Esophagus muscularis mucosa (tissue), 4 donors: ENCODE measurements around the gene PRR5. TPM values are rescaled to one million over a fixed set of nuclear protein-coding genes. Genes with fewer than 3 reads are reported as not detected.
A peak's percentile ranks its signal among the peaks of the same experiment; 100 is the strongest.

ENCODE experiments used
- DNase-seq: peaks from one replicate; pipeline ENCODE4 v3.0.0-alpha.2; 2017; ENCODE audit errors: extremely low spot score
- H3K27ac ChIP-seq, 4 donors: fragments of 200-600 bp; sonication (generic); replicated peaks in 1 of 4; 1 replicate in 3 of 4; 2 replicates in 1 of 4; pipeline ENCODE4 v1.5.1; 2016 to 2019; ENCODE audit warnings: mild to moderate bottlenecking in 1 of 4
- H3K27me3 ChIP-seq, 4 donors: fragments of 200-600 bp; sonication (generic); one replicate each; pipeline versions ENCODE4 v1.5.1 to v1.6.0; 2016 to 2019
- H3K36me3 ChIP-seq, 4 donors: fragments of 200-600 bp; sonication (generic); one replicate each; pipeline ENCODE4 v1.5.1; 2016 to 2019
- H3K4me1 ChIP-seq, 4 donors: fragments of 200-600 bp; sonication (generic); one replicate each; pipeline ENCODE4 v1.5.1; 2016 to 2019
- H3K4me3 ChIP-seq, 4 donors: fragments of 200-600 bp; sonication (generic); 1 replicate in 2 of 4; 2 replicates in 2 of 4; pipeline ENCODE4 v1.5.1; 2016 to 2019; ENCODE audit warnings: mild to moderate bottlenecking in 4 of 4, moderate library complexity in 1 of 4
- H3K9me3 ChIP-seq, 4 donors: fragments of 200-600 bp; sonication (generic); 1 replicate in 3 of 4; 2 replicates in 1 of 4; pipeline ENCODE4 v1.5.1; 2016 to 2019
- CTCF ChIP-seq, 3 experiments: fragments of 200-600 bp in 2 of 3; fragments of 450-650 bp in 1 of 3; sonication (generic) in 2 of 3; IDR thresholded peaks; one replicate each; pipeline ENCODE4 v1.5.1; 2017 to 2019; ENCODE audit warnings: antibody characterized with exemption in 3 of 3, mild to moderate bottlenecking in 2 of 3, moderate library complexity in 1 of 3
- EP300 ChIP-seq: sonication (generic); formaldehyde crosslinking; IDR thresholded peaks from one replicate; pipeline ENCODE4 v1.6.1; 2017; ENCODE audit warnings: antibody characterized with exemption
- POLR2A ChIP-seq: fragments of 450-650 bp; IDR thresholded peaks from one replicate; pipeline ENCODE4 v1.6.1; 2017; ENCODE audit warnings: antibody characterized with exemption, moderate library complexity, mild to moderate bottlenecking, low read depth
- POLR2AphosphoS5 ChIP-seq, 2 donors: sonication (generic); formaldehyde crosslinking; IDR thresholded peaks; one replicate each; pipeline ENCODE4 v1.6.1; 2017; ENCODE audit warnings: antibody characterized with exemption in 2 of 2
- WGBS: methylation state at CpG from one replicate; pipeline ENCODE4 v1.1.5; 2018; 5-methylcytosine and 5-hydroxymethylcytosine counted together
- intact Hi-C: fragments of 100-400 bp; cut with DNase I; formaldehyde crosslinking; loops from one replicate; pipeline ENCODE4 v1.15.1; 2023
- total RNA-seq, 4 donors: library from RNA; depleted of rRNA; stranded (reverse); fragments of >200 nt; gene quantifications; one replicate each; pipeline versions ENCODE4 v1.1.0 to v1.2.1, GENCODE V29; 2016

The PRR5 gene
- total RNA-seq, 4 donors from 2014 or later, result 5.6 to 16.6 (median 11.4) TPM

- Histone ChIP-seq H3K27me3 (peaks cover 0 to 23% (median 0%) of the 10 kb centered on the region in 4 donors), H3K9me3 (no peaks in the 10 kb centered on the region), H3K36me3 (peaks cover 0 to 7% (median 2%) of the 10 kb centered on the region in 4 donors), H3K4me1 (peaks cover 8 to 17% (median 14%) of the 10 kb centered on the region in 4 donors), H3K4me3 (no peak overlapping the region), H3K27ac (no peak overlapping the region)
- DNase-seq, result no peak
- intact Hi-C loops, result no loop called here
- TF ChIP-seq EP300 (no peak), POLR2AphosphoS5 (IDR thresholded peaks at IDR 0.05) (no peak), CTCF (IDR thresholded peaks at IDR 0.05) (no peak), POLR2A (no peak)
- WGBS, result 94% methylated on average over 5 of the region's 8 CpGs
Observed at GRCh38 chr22:44724859-44725258, 22.9 kb downstream of the PRR5 start.

DNA sequence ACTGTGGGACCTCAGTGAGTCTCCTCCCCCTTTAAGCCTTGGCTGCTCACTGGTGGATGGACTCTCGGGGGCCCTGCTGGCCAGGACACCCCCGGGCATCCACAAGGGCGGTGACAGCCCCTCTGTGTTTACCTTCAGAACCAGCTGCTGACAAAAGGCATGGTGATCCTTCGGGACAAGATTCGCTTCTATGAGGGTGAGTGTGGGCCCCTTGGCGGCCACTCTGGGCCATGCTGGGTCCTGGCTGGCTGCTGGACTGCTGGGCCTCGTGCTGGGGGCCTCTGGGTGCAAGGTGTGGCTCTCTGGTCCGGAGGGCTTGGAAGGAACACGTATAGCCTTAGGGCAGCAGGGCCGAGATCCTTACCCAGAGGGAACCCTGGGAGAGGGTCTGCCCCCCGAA is 24.4 kb downstream of the PRR5 start:
- no peak for DNase-seq
- Histone ChIP-seq H3K4me3 (no peak overlapping the region), H3K9me3 (no peaks in the 10 kb centered on the region), H3K27ac (no peak overlapping the region), H3K4me1 (peaks cover 8 to 23% (median 19%) of the 10 kb centered on the region in 4 donors), H3K36me3 (peaks cover 0 to 7% (median 2%) of the 10 kb centered on the region in 4 donors), H3K27me3 (peaks cover 0 to 36% (median 0%) of the 10 kb centered on the region in 4 donors)
- no peak for TF ChIP-seq EP300
- intact Hi-C loops, result no loop called here
- WGBS, result 80% methylated on average over 3 of the region's 11 CpGs

- peaks cover 0 to 7% (median 2%) of the 10 kb centered on the region in 4 donors for H3K36me3 ChIP-seq
- peaks cover 8 to 23% (median 19%) of the 10 kb centered on the region in 4 donors for H3K4me1 ChIP-seq
- no peak overlapping the region for H3K27ac ChIP-seq
- intact Hi-C loops, result no loop called here
- TF ChIP-seq POLR2AphosphoS5 (IDR thresholded peaks at IDR 0.05), result no peak
- no peak for TF ChIP-seq EP300
- TF ChIP-seq POLR2A, result no peak
- TF ChIP-seq CTCF (IDR thresholded peaks at IDR 0.05), result no peak
- H3K4me3 ChIP-seq, result no peak overlapping the region
- no peak for DNase-seq
- peaks cover 0 to 36% (median 0%) of the 10 kb centered on the region in 4 donors for H3K27me3 ChIP-seq
- H3K9me3 ChIP-seq, result no peaks in the 10 kb centered on the region
- WGBS, result 100% methylated on average over 6 of the region's 21 CpGs
Observed at GRCh38 chr22:44727148-44727547, 25.1 kb downstream of the PRR5 start.

GRCh38 chr22:44727709-44728108 is 25.7 kb downstream of the PRR5 start:
- Histone ChIP-seq H3K4me3 (no peak overlapping the region), H3K27me3 (peaks cover 0 to 36% (median 0%) of the 10 kb centered on the region in 4 donors), H3K27ac (no peak overlapping the region), H3K9me3 (no peaks in the 10 kb centered on the region), H3K4me1 (peaks cover 8 to 23% (median 19%) of the 10 kb centered on the region in 4 donors), H3K36me3 (peaks cover 0 to 7% (median 2%) of the 10 kb centered on the region in 4 donors)
- TF ChIP-seq EP300 (no peak), CTCF (IDR thresholded peaks at IDR 0.05) (no peak), POLR2AphosphoS5 (IDR thresholded peaks at IDR 0.05) (no peak), POLR2A (no peak)
- 93% methylated on average over 11 of the region's 13 CpGs for WGBS
- DNase-seq, result no peak
- intact Hi-C loops, result no loop called here

- peaks cover 0 to 7% (median 2%) of the 10 kb centered on the region in 4 donors for H3K36me3 ChIP-seq
- no peak for TF ChIP-seq POLR2AphosphoS5 (IDR thresholded peaks at IDR 0.05)
- no peak for TF ChIP-seq CTCF (IDR thresholded peaks at IDR 0.05)
- TF ChIP-seq POLR2A, result no peak
- no peak for TF ChIP-seq EP300
- WGBS, result 73% methylated on average over 10 of the region's 21 CpGs
- H3K4me1 ChIP-seq, result peaks cover 8 to 23% (median 19%) of the 10 kb centered on the region in 4 donors
- no peaks in the 10 kb centered on the region for H3K9me3 ChIP-seq
- peak overlapping the region; percentile 15 to 24 (median 22) for H3K4me3 ChIP-seq
- peaks cover 0 to 36% (median 0%) of the 10 kb centered on the region in 4 donors for H3K27me3 ChIP-seq
- no peak for DNase-seq
- intact Hi-C loops, result no loop called here
- H3K27ac ChIP-seq, result peak overlapping the region in 3 of 4 donors; percentile 51 to 67 (median 52)
Observed at GRCh38 chr22:44728761-44729324, 26.8 kb downstream of the PRR5 start.
